Prostate gland (tissue), 2 donors: Measurements from ENCODE around the gene CD27.

ENCODE experiments used
- POLR2A ChIP-seq: fragments of 450-650 bp; IDR thresholded peaks from one replicate; pipeline ENCODE4 v1.6.1; 2016; ENCODE audit warnings: antibody characterized with exemption, mild to moderate bottlenecking
- POLR2AphosphoS5 ChIP-seq: sonication (generic); formaldehyde crosslinking; IDR thresholded peaks from one replicate; pipeline ENCODE4 v1.6.1; 2017; ENCODE audit warnings: antibody characterized with exemption
- TF ChIP-seq, protein P1 (sequence below), 4 experiments: fragments of 200-600 bp in 2 of 4; fragments of 450-650 bp in 2 of 4; sonication (generic) in 2 of 4; IDR thresholded peaks; 1 replicate in 3 of 4; 2 replicates in 1 of 4; pipeline ENCODE4 v1.5.1; 2016 to 2019; ENCODE audit warnings: antibody characterized with exemption in 4 of 4, mild to moderate bottlenecking in 2 of 4, moderate library complexity in 2 of 4

GRCh38 chr12:6469092-6469491 is 24.3 kb downstream of the CD27 start:
- TF ChIP-seq, protein P1, sequence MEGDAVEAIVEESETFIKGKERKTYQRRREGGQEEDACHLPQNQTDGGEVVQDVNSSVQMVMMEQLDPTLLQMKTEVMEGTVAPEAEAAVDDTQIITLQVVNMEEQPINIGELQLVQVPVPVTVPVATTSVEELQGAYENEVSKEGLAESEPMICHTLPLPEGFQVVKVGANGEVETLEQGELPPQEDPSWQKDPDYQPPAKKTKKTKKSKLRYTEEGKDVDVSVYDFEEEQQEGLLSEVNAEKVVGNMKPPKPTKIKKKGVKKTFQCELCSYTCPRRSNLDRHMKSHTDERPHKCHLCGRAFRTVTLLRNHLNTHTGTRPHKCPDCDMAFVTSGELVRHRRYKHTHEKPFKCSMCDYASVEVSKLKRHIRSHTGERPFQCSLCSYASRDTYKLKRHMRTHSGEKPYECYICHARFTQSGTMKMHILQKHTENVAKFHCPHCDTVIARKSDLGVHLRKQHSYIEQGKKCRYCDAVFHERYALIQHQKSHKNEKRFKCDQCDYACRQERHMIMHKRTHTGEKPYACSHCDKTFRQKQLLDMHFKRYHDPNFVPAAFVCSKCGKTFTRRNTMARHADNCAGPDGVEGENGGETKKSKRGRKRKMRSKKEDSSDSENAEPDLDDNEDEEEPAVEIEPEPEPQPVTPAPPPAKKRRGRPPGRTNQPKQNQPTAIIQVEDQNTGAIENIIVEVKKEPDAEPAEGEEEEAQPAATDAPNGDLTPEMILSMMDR (IDR thresholded peaks at IDR 0.05) = no peak
- no peak for TF ChIP-seq POLR2A
- no peak for TF ChIP-seq POLR2AphosphoS5
